Measurements from ENCODE around the gene USP51.
A peak's percentile ranks its signal among the peaks of the same experiment; 100 is the strongest.

The USP51 gene

DNA sequence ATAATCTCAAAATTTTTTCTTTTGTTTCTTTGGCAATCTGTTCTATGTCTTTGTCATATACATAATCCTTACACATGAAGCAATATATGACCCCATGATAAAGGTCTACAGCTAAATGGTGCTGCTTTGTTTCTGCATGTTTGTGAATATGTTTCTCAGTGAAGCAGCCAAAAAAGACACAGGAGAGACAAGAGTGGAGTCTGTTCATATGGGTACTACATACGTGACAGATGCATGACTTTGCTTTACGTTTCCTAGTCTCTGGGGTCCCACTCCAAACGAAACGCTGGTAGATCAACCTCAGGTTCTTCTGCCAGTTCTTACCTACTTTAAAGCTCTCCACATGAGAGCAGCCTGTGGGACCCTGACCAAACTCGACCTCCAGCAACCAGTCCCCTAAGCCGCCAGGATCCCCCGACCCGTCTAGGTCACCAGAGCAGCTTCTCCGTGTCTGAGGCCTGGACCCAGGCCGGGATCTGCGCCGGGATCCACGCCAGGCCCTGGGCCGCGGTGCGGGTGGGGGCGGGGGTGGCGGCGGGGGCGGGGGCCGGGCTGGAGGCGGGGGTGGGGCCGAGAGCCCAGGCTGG is 1.5 kb downstream of the USP51 start:
- H3K9me2 ChIP-seq (replicated peaks; ENCODE audit: control insufficient read depth, low read length): no peaks in the 10 kb centered on the region
- H3K27ac ChIP-seq (ENCODE audit: low read depth, low read length): no peak overlapping the region
- H3F3A ChIP-seq (ENCODE audit: control insufficient read depth, insufficient read depth): no peaks in the 10 kb centered on the region
- peaks cover 10% of the 10 kb centered on the region for H3K4me1 ChIP-seq (ENCODE audit: control insufficient read depth, low read length)
- H3K4me3 ChIP-seq (ENCODE audit: low read length): peak overlapping the region; percentile 81
- H4K20me1 ChIP-seq (ENCODE audit: control insufficient read depth, insufficient read depth, low read depth, low read length): no peaks in the 10 kb centered on the region
- H3K4me2 ChIP-seq (ENCODE audit: low read length): peak overlapping the region; percentile 56
- no peaks in the 10 kb centered on the region for H3K79me2 ChIP-seq (ENCODE audit: control insufficient read depth, low read length)
- no peaks in the 10 kb centered on the region for H3K27me3 ChIP-seq (ENCODE audit: control insufficient read depth, low read length)
- H3K36me3 ChIP-seq (ENCODE audit: control insufficient read depth, low read length): no peaks in the 10 kb centered on the region
- no peak for TF ChIP-seq EZH2phosphoT487 (IDR thresholded peaks at IDR 0.05; ENCODE audit: borderline replicate concordance, low read length)
- TF ChIP-seq, protein P1, sequence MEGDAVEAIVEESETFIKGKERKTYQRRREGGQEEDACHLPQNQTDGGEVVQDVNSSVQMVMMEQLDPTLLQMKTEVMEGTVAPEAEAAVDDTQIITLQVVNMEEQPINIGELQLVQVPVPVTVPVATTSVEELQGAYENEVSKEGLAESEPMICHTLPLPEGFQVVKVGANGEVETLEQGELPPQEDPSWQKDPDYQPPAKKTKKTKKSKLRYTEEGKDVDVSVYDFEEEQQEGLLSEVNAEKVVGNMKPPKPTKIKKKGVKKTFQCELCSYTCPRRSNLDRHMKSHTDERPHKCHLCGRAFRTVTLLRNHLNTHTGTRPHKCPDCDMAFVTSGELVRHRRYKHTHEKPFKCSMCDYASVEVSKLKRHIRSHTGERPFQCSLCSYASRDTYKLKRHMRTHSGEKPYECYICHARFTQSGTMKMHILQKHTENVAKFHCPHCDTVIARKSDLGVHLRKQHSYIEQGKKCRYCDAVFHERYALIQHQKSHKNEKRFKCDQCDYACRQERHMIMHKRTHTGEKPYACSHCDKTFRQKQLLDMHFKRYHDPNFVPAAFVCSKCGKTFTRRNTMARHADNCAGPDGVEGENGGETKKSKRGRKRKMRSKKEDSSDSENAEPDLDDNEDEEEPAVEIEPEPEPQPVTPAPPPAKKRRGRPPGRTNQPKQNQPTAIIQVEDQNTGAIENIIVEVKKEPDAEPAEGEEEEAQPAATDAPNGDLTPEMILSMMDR (IDR thresholded peaks at IDR 0.05; ENCODE audit: low read depth, low read length, poor library complexity, severe bottlenecking): no peak
- H3K9me3 ChIP-seq (ENCODE audit: control insufficient read depth, insufficient read depth, low read length): no peaks in the 10 kb centered on the region

GRCh38 chrX:55487143-55487542 is 2.5 kb downstream of the USP51 start:
- Histone ChIP-seq H3F3A (ENCODE audit: control insufficient read depth, insufficient read depth) (no peaks in the 10 kb centered on the region), H3K9me3 (ENCODE audit: control insufficient read depth, insufficient read depth, low read length) (no peaks in the 10 kb centered on the region), H4K20me1 (ENCODE audit: control insufficient read depth, insufficient read depth, low read depth, low read length) (no peaks in the 10 kb centered on the region), H3K36me3 (ENCODE audit: control insufficient read depth, low read length) (no peaks in the 10 kb centered on the region), H3K4me1 (ENCODE audit: control insufficient read depth, low read length) (peaks cover 10% of the 10 kb centered on the region), H3K27ac (ENCODE audit: low read depth, low read length) (no peak overlapping the region), H3K79me2 (ENCODE audit: control insufficient read depth, low read length) (no peaks in the 10 kb centered on the region), H3K9me2 (replicated peaks; ENCODE audit: control insufficient read depth, low read length) (no peaks in the 10 kb centered on the region), H3K4me2 (ENCODE audit: low read length) (no peak overlapping the region), H3K4me3 (ENCODE audit: low read length) (no peak overlapping the region), H3K27me3 (ENCODE audit: control insufficient read depth, low read length) (no peaks in the 10 kb centered on the region)
- no peak for TF ChIP-seq EZH2phosphoT487 (IDR thresholded peaks at IDR 0.05; ENCODE audit: borderline replicate concordance, low read length)
- TF ChIP-seq, protein P1 (IDR thresholded peaks at IDR 0.05; ENCODE audit: low read depth, low read length, poor library complexity, severe bottlenecking): no peak

DNA sequence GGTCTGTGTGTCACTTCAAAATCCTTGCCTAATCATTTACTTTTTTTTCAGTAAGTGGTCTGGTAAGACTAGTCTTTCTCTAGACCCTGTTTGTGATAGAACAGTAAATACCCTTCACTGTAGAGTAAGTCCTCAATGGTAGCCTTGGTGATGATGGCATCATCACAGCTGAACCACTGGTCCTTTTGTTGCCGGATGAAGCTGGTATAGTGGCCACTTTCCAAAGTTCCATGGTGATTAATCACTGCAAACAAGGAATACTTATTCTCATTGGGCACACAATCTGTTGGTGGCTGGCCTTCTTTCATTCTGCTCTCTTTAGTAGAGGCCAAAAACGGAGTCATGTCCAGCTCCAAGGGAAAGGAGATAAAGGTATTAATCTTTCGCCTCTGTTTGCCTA is 2.9 kb downstream of the USP51 start:
- Histone ChIP-seq H4K20me1 (ENCODE audit: control insufficient read depth, insufficient read depth, low read depth, low read length) (no peaks in the 10 kb centered on the region), H3K27me3 (ENCODE audit: control insufficient read depth, low read length) (no peaks in the 10 kb centered on the region), H3K4me1 (ENCODE audit: control insufficient read depth, low read length) (peaks cover 10% of the 10 kb centered on the region), H3K9me2 (replicated peaks; ENCODE audit: control insufficient read depth, low read length) (no peaks in the 10 kb centered on the region), H3K9me3 (ENCODE audit: control insufficient read depth, insufficient read depth, low read length) (no peaks in the 10 kb centered on the region), H3K36me3 (ENCODE audit: control insufficient read depth, low read length) (no peaks in the 10 kb centered on the region), H3K4me3 (ENCODE audit: low read length) (no peak overlapping the region), H3K4me2 (ENCODE audit: low read length) (no peak overlapping the region), H3F3A (ENCODE audit: control insufficient read depth, insufficient read depth) (no peaks in the 10 kb centered on the region), H3K27ac (ENCODE audit: low read depth, low read length) (no peak overlapping the region), H3K79me2 (ENCODE audit: control insufficient read depth, low read length) (no peaks in the 10 kb centered on the region)
- no peak for TF ChIP-seq EZH2phosphoT487 (IDR thresholded peaks at IDR 0.05; ENCODE audit: borderline replicate concordance, low read length)
- TF ChIP-seq, protein P1 (IDR thresholded peaks at IDR 0.05; ENCODE audit: low read depth, low read length, poor library complexity, severe bottlenecking): no peak

Measured in DOHH2 (cell line).